SK-N-SH (cell line): ENCODE data around the gene GCSAML. TPM values are rescaled to one million over a fixed set of nuclear protein-coding genes. Genes with fewer than 3 reads are reported as not detected.

Experiments used
- CTCF ChIA-PET: fragments of 300-600, 350-600 bp; formaldehyde crosslinking; extraction: SDS; loops from one replicate; lab custom pipeline; 2021; lab: Yijun Ruan, JAX
- POLR2A ChIA-PET: fragments of 350-600 bp; sonication (Branson Sonifier 250); formaldehyde crosslinking; extraction: SDS; loops from one replicate; lab custom pipeline; 2020; ENCODE audit warnings: antibody characterized with exemption, inconsistent platforms; lab: Yijun Ruan, JAX
- DNase-seq: peaks from one replicate; pipeline ENCODE4 v3.0.0; 2012
- H2AFZ ChIP-seq: fragments of 200-600 bp; sonication (generic); 2 replicates; pipeline ENCODE4 v1.8.1; 2016; ENCODE audit warnings: antibody characterized with exemption, mild to moderate bottlenecking, low read depth
- H3F3A ChIP-seq: fragments of 200-600 bp; sonication (generic); replicated peaks from 2 replicates; pipeline ENCODE3; 2016; ENCODE audit warnings: antibody characterized with exemption, mild to moderate bottlenecking; ENCODE audit not compliant: insufficient read depth
- H3K27ac ChIP-seq, 2 experiments: fragments of 200-500 bp in 1 of 2; fragments of 200-600 bp in 1 of 2; sonication (Bioruptor generic) in 1 of 2; sonication (generic), shearing (Covaris generic) in 1 of 2; 2 replicates each; pipeline versions ENCODE4 v1.5.1 to v1.6.1; 2014 to 2016; ENCODE audit warnings: low read depth in 2 of 2, inconsistent platforms in 1 of 2, low read length in 1 of 2, mild to moderate bottlenecking in 1 of 2, mixed read lengths in 1 of 2
- H3K27me3 ChIP-seq: fragments of 200-600 bp; sonication (generic), shearing (Covaris generic); 2 replicates; pipeline ENCODE4 v1.6.1; 2016; ENCODE audit warnings: mixed run types; ENCODE audit not compliant: insufficient read depth
- H3K36me3 ChIP-seq, 2 experiments: fragments of 200-500 bp in 1 of 2; fragments of 200-600 bp in 1 of 2; sonication (Bioruptor generic) in 1 of 2; sonication (generic) in 1 of 2; replicated peaks in 1 of 2; 2 replicates each; pipeline versions ENCODE3 to v1.5.1; 2014 to 2016; ENCODE audit warnings: low read length in 1 of 2, mild to moderate bottlenecking in 1 of 2; ENCODE audit not compliant: insufficient read depth in 2 of 2, control insufficient read depth in 1 of 2
- H3K4me1 ChIP-seq, 2 experiments: fragments of 200-500 bp in 1 of 2; fragments of 200-600 bp in 1 of 2; sonication (Bioruptor generic) in 1 of 2; sonication (generic), shearing (Covaris generic) in 1 of 2; 2 replicates each; pipeline versions ENCODE4 v1.5.1 to v1.6.1; 2014 to 2016; ENCODE audit warnings: low read depth in 1 of 2, low read length in 1 of 2, mixed run types in 1 of 2; ENCODE audit not compliant: insufficient read depth in 2 of 2, control insufficient read depth in 1 of 2
- H3K4me2 ChIP-seq: fragments of 200-600 bp; sonication (generic), shearing (Covaris generic); 2 replicates; pipeline ENCODE4 v1.6.1; 2017; ENCODE audit warnings: mixed run types
- H3K4me3 ChIP-seq, 2 experiments: fragments of 200-500 bp in 1 of 2; fragments of 200-600 bp in 1 of 2; sonication (Bioruptor generic) in 1 of 2; sonication (generic), shearing (Covaris generic) in 1 of 2; 2 replicates each; pipeline versions ENCODE4 v1.5.1 to v1.8.1; 2014 to 2016; ENCODE audit warnings: low read depth in 2 of 2, inconsistent platforms in 1 of 2, low read length in 1 of 2, mild to moderate bottlenecking in 1 of 2, mixed read lengths in 1 of 2, moderate library complexity in 1 of 2
- H3K79me2 ChIP-seq: fragments of 200-600 bp; sonication (generic); 2 replicates; pipeline ENCODE4 v1.8.1; 2017; ENCODE audit warnings: mild to moderate bottlenecking; ENCODE audit not compliant: insufficient read depth
- H3K9ac ChIP-seq: fragments of 200-600 bp; sonication (generic); 2 replicates; pipeline ENCODE4 v1.6.1; 2017; ENCODE audit warnings: mixed run types
- H3K9me2 ChIP-seq: fragments of 200-600 bp; sonication (generic); 2 replicates; pipeline ENCODE4 v1.6.1; 2017; ENCODE audit warnings: mixed run types
- H3K9me3 ChIP-seq: fragments of 200-600 bp; sonication (generic); 2 replicates; pipeline ENCODE4 v1.6.1; 2017; ENCODE audit warnings: mixed run types, mild to moderate bottlenecking, moderate library complexity
- H4K20me1 ChIP-seq: fragments of 200-600 bp; sonication (generic); 2 replicates; pipeline ENCODE4 v1.6.1; 2017; ENCODE audit warnings: mild to moderate bottlenecking, mixed run types; ENCODE audit not compliant: insufficient read depth
- CHD2 ChIP-seq: fragments of 150-350 bp; IDR thresholded peaks from 2 replicates; pipeline ENCODE4 v1.6.1; 2018; ENCODE audit warnings: low read length; ENCODE audit not compliant: partially characterized antibody
- EP300 ChIP-seq, 2 experiments: IDR thresholded peaks; 2 replicates each; pipeline versions ENCODE4 v1.4.0 to v1.6.1; 2012; ENCODE audit warnings: borderline replicate concordance in 1 of 2, low read depth in 1 of 2, low read length in 1 of 2
- FOSL2 ChIP-seq: IDR thresholded peaks from 2 replicates; pipeline ENCODE4 v1.4.0; 2012; ENCODE audit warnings: low read depth, mild to moderate bottlenecking, moderate library complexity, borderline replicate concordance
- FOXJ3 ChIP-seq: sonication (generic); formaldehyde crosslinking; IDR thresholded peaks from 2 replicates; pipeline ENCODE4 v1.5.1; 2020; ENCODE audit warnings: mild to moderate bottlenecking, missing genetic modification reagents
- FOXM1 ChIP-seq: IDR thresholded peaks from 2 replicates; pipeline ENCODE4 v1.4.0; 2012; ENCODE audit warnings: low read depth, mild to moderate bottlenecking
- GABPA ChIP-seq: IDR thresholded peaks from 2 replicates; pipeline ENCODE4 v1.4.0; 2012; ENCODE audit warnings: low read depth, mild to moderate bottlenecking
- GATA2 ChIP-seq: sonication (generic); formaldehyde crosslinking; IDR thresholded peaks from 2 replicates; pipeline ENCODE4 v1.5.0; 2020; ENCODE audit warnings: mild to moderate bottlenecking, missing genetic modification reagents
- IRF3 ChIP-seq: fragments of 150-350 bp; IDR thresholded peaks from 2 replicates; pipeline ENCODE4 v1.6.1; 2016; ENCODE audit warnings: mild to moderate bottlenecking, low read depth, low read length
- MAX ChIP-seq: IDR thresholded peaks from 2 replicates; pipeline ENCODE4 v1.4.0; 2012; ENCODE audit warnings: low read depth
- MEF2A ChIP-seq: IDR thresholded peaks from 2 replicates; pipeline ENCODE4 v1.4.0; 2012; ENCODE audit warnings: low read depth, borderline replicate concordance
- MXI1 ChIP-seq: IDR thresholded peaks from 2 replicates; pipeline ENCODE4 v1.6.1; 2012; ENCODE audit warnings: mild to moderate bottlenecking, low read depth, low read length, improper control_type of control experiment
- NRF1 ChIP-seq: IDR thresholded peaks from 2 replicates; pipeline ENCODE4 v1.6.1; 2012; ENCODE audit warnings: low read depth, mild to moderate bottlenecking, low read length
- PBX3 ChIP-seq: IDR thresholded peaks from 2 replicates; pipeline ENCODE4; 2012
- RCOR1 ChIP-seq: fragments of 150-350 bp; IDR thresholded peaks from 2 replicates; pipeline ENCODE4 v1.6.1; 2017; ENCODE audit warnings: antibody characterized with exemption, low read length
- REST ChIP-seq: IDR thresholded peaks from 2 replicates; pipeline ENCODE4 v1.6.1; 2012; ENCODE audit warnings: mild to moderate bottlenecking, low read depth, low read length, moderate library complexity
- SIN3A ChIP-seq: IDR thresholded peaks from 2 replicates; pipeline ENCODE4 v1.6.1; 2012; ENCODE audit warnings: low read depth, mild to moderate bottlenecking, low read length, moderate library complexity, borderline replicate concordance
- TEAD4 ChIP-seq: IDR thresholded peaks from 2 replicates; pipeline ENCODE4 v1.4.0; 2012; ENCODE audit warnings: mild to moderate bottlenecking, borderline replicate concordance; ENCODE audit not compliant: insufficient read depth
- WGBS: methylation state at CpG from one replicate; pipeline ENCODE4 v1.1.6; 2017; ENCODE audit warnings: low lambda C conversion rate; 5-methylcytosine and 5-hydroxymethylcytosine counted together
- polyA plus RNA-seq, 3 experiments: library from polyadenylated mRNA; depleted of rRNA; stranded (reverse); fragments of >200 nt; gene quantifications; 2 replicates each; pipeline ENCODE4 v1.2.3, GENCODE V29; 2012

GCSAML gene
- polyA plus RNA-seq, 1 of the 3 experiments (the other 2 are of a cell fraction): not detected

- WGBS: 41% methylated on average over 2 of the region's 2 CpGs
- no peak within 1 kb of the TSS for H3K27ac ChIP-seq
- POLR2A ChIA-PET: no interaction called here
These were observed 39.1 kb downstream of the GCSAML start, which contains the start of gene OR2G2 for GRCh38 chr1:247588060-247588459. Gene OR2G2, plus strand, starts transcription at chr1:247588360. Its CDS starts 0 bp downstream, at chr1:247588360.

More at GRCh38 chr1:247588060-247588459, 39.1 kb downstream of the GCSAML start, which contains the start of gene OR2G2:
- Histone ChIP-seq H3K27me3 (peaks cover 4% of the 10 kb centered on the region), H3K9ac (no peak within 1 kb of the TSS), H3K79me2 (no peaks in the 10 kb centered on the region), H3K4me1 (no peaks in the 10 kb centered on the region), H3K9me2 (no peaks in the 10 kb centered on the region), H3K36me3 (no peaks in the 10 kb centered on the region), H2AFZ (no peak within 1 kb of the TSS), H3F3A (no peaks in the 10 kb centered on the region), H3K4me3 (no peak within 1 kb of the TSS), H3K9me3 (no peaks in the 10 kb centered on the region), H4K20me1 (no peaks in the 10 kb centered on the region), H3K4me2 (no peak within 1 kb of the TSS)
- no peak for TF ChIP-seq MAX
- TF ChIP-seq GATA2 (CRISPR knock-in tag): no peak
- TF ChIP-seq FOXM1: no peak
- TF ChIP-seq NRF1: no peak
- TF ChIP-seq MXI1: no peak
- TF ChIP-seq GABPA: no peak
- TF ChIP-seq SIN3A: no peak
- no peak for TF ChIP-seq FOSL2
- no peak for TF ChIP-seq MEF2A
- TF ChIP-seq FOXJ3 (CRISPR knock-in tag): no peak
- no peak for TF ChIP-seq TEAD4
- TF ChIP-seq IRF3: no peak
- no peak for TF ChIP-seq PBX3
- no peak for TF ChIP-seq CHD2
- no peak for TF ChIP-seq RCOR1
- TF ChIP-seq EP300 (IDR thresholded peaks at IDR 0.05; ENCODE audit: borderline replicate concordance in 1 of 2, low read depth in 1 of 2, low read length in 1 of 2): no peak
- no peak for TF ChIP-seq REST
- no peak for DNase-seq
- CTCF ChIA-PET: no interaction called here
